PC-3 (cell line): ENCODE measurements around the gene RMP24.

Source experiments
- ATAC-seq: fragments of 200-7000 bp; cut with Tn5 transposase; 2 replicates; pipeline ENCODE4 v1.9.1; 2020; ENCODE audit warnings: mild to moderate bottlenecking, moderate library complexity
- BruUV-seq: library from RNA; stranded (reverse); fragments of 400-500 nt; replicated peaks from 2 replicates; lab custom pipeline; 2021; lab: Mats Ljungman, UMichigan
- CTCF ChIA-PET: fragments of 300-600 bp; sonication (Branson Sonifier 250); formaldehyde crosslinking; loops from one replicate; lab custom pipeline; 2022; ENCODE audit warnings: antibody characterized with exemption; lab: Charles Lee
- POLR2A ChIA-PET: fragments of 300-600 bp; sonication (Branson Sonifier 250); formaldehyde crosslinking; loops from one replicate; lab custom pipeline; 2022; ENCODE audit warnings: antibody characterized with exemption; ENCODE audit not compliant: unreplicated experiment; lab: Charles Lee
- DNase-seq: peaks from one replicate; pipeline ENCODE4 v3.0.0-alpha.2; 2015
- H2AFZ ChIP-seq: fragments of 300-600 bp; sonication (generic); 2 replicates; pipeline ENCODE4 v1.6.0; 2016; ENCODE audit warnings: antibody characterized with exemption, low read length
- H3F3A ChIP-seq: fragments of 300-600 bp; sonication (generic); one replicate; pipeline ENCODE4 v1.6.0; 2017; ENCODE audit warnings: antibody characterized with exemption, low read length, control low read depth, mild to moderate bottlenecking; ENCODE audit not compliant: unreplicated experiment
- H3K27ac ChIP-seq: fragments of 300-600 bp; sonication (generic); 2 replicates; pipeline ENCODE4 v1.5.1; 2016; ENCODE audit warnings: mild to moderate bottlenecking, low read length
- H3K27me3 ChIP-seq: fragments of 300-600 bp; sonication (generic); 2 replicates; pipeline ENCODE4 v1.6.1; 2016; ENCODE audit warnings: low read length, mixed read lengths
- H3K36me3 ChIP-seq: fragments of 300-600 bp; sonication (generic); 2 replicates; pipeline ENCODE4 v1.6.1; 2016; ENCODE audit warnings: low read depth, mixed run types, low read length, mixed read lengths
- H3K4me1 ChIP-seq: fragments of 300-600 bp; sonication (generic); 2 replicates; pipeline ENCODE4 v1.5.1; 2016; ENCODE audit warnings: low read length; ENCODE audit not compliant: insufficient read depth
- H3K4me2 ChIP-seq: fragments of 300-600 bp; sonication (generic); 2 replicates; pipeline ENCODE4 v1.6.0; 2016; ENCODE audit warnings: low read length
- H3K4me3 ChIP-seq: fragments of 300-600 bp; sonication (generic); 2 replicates; pipeline ENCODE4 v1.5.1; 2016; ENCODE audit warnings: mild to moderate bottlenecking, low read length, mixed read lengths
- H3K79me2 ChIP-seq: fragments of 300-600 bp; sonication (generic); 2 replicates; pipeline ENCODE4 v1.6.1; 2017; ENCODE audit warnings: low read length, mixed read lengths
- H3K9ac ChIP-seq: fragments of 300-600 bp; sonication (generic); 2 replicates; pipeline ENCODE4 v1.6.0; 2016; ENCODE audit warnings: mild to moderate bottlenecking, low read length
- H3K9me2 ChIP-seq: fragments of 300-600 bp; sonication (generic); replicated peaks from 2 replicates; pipeline ENCODE4 v1.6.1; 2016; ENCODE audit warnings: mixed run types, low read length, mixed read lengths
- H3K9me3 ChIP-seq: fragments of 300-600 bp; sonication (generic); 2 replicates; pipeline ENCODE4 v1.6.1; 2016; ENCODE audit warnings: low read length, mixed read lengths
- H4K20me1 ChIP-seq: fragments of 300-600 bp; sonication (generic); 2 replicates; pipeline ENCODE4 v1.6.1; 2016; ENCODE audit warnings: low read length, mixed read lengths
- EZH2 ChIP-seq: fragments of 300-600 bp; sonication (generic); IDR thresholded peaks from one replicate; pipeline ENCODE4 v1.6.1; 2017; ENCODE audit warnings: antibody characterized with exemption, mild to moderate bottlenecking, low read length; ENCODE audit not compliant: unreplicated experiment
- EZH2phosphoT487 ChIP-seq: fragments of 300-600 bp; sonication (generic); IDR thresholded peaks from 2 replicates; pipeline ENCODE4 v1.6.1; 2018; ENCODE audit warnings: mild to moderate bottlenecking, antibody characterized with exemption, low read length, borderline replicate concordance
- intact Hi-C: fragments of 100-400 bp; cut with micrococcal nuclease; formaldehyde crosslinking; loops from 2 replicates; pipeline ENCODE4 v1.9.0; 2023
- TF ChIP-seq, protein P1 (sequence below): fragments of 300-600 bp; sonication (generic); conservative IDR thresholded peaks from 2 replicates; pipeline ENCODE4 v1.5.1; 2017; ENCODE audit warnings: antibody characterized with exemption, low read depth, mild to moderate bottlenecking, low read length

RMP24 gene

DNA sequence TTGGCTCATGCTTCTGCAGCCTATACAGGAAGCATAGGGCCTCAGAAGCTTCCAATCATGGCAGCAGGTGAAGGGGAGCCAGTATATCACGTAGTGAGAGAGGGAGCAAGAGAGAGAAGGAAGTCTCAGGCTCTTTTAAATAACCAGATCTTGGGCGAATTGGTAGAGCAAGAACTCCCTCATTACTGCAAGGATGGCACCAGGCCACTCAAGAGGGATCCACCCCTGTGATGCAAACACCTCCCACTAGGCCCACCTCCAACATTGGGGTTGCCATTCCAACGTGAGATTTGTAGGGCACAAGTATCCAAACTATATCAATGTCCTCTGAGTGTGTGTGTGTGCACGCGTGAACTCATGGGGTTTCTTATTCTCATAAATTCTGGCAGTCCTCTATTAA lies 37.6 kb upstream of the RMP24 start:
- H3K79me2 ChIP-seq: no peaks in the 10 kb centered on the region
- H3K4me3 ChIP-seq: no peak overlapping the region
- intact Hi-C loops: no loop called here
- peaks cover 26% of the 10 kb centered on the region for H3K4me1 ChIP-seq
- no peak overlapping the region for H3K4me2 ChIP-seq
- BruUV-seq: no TSS peak
- no peaks in the 10 kb centered on the region for H3K36me3 ChIP-seq
- no peaks in the 10 kb centered on the region for H3K9me3 ChIP-seq
- H4K20me1 ChIP-seq: no peaks in the 10 kb centered on the region
- H3F3A ChIP-seq: no peaks in the 10 kb centered on the region
- H3K9me2 ChIP-seq: no peaks in the 10 kb centered on the region
- DNase-seq (no peak), ATAC-seq (no peak)
- ChIA-PET POLR2A (no interaction called here), CTCF (no interaction called here)
- TF ChIP-seq, protein P1, sequence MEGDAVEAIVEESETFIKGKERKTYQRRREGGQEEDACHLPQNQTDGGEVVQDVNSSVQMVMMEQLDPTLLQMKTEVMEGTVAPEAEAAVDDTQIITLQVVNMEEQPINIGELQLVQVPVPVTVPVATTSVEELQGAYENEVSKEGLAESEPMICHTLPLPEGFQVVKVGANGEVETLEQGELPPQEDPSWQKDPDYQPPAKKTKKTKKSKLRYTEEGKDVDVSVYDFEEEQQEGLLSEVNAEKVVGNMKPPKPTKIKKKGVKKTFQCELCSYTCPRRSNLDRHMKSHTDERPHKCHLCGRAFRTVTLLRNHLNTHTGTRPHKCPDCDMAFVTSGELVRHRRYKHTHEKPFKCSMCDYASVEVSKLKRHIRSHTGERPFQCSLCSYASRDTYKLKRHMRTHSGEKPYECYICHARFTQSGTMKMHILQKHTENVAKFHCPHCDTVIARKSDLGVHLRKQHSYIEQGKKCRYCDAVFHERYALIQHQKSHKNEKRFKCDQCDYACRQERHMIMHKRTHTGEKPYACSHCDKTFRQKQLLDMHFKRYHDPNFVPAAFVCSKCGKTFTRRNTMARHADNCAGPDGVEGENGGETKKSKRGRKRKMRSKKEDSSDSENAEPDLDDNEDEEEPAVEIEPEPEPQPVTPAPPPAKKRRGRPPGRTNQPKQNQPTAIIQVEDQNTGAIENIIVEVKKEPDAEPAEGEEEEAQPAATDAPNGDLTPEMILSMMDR: no peak
- no peak for TF ChIP-seq EZH2phosphoT487
- no peak for TF ChIP-seq EZH2
- no peak overlapping the region for H2AFZ ChIP-seq
- no peaks in the 10 kb centered on the region for H3K27me3 ChIP-seq
- H3K9ac ChIP-seq: no peak overlapping the region
- H3K27ac ChIP-seq: no peak overlapping the region

- ChIA-PET POLR2A (no interaction called here), CTCF (no interaction called here)
- TF ChIP-seq EZH2 (no peak), EZH2phosphoT487 (no peak)
- TF ChIP-seq, protein P1: no peak
- DNase-seq: no peak
- intact Hi-C loops: no loop called here
- H4K20me1 ChIP-seq: no peaks in the 10 kb centered on the region
- H3K4me3 ChIP-seq: no peak overlapping the region
- BruUV-seq: no TSS peak
- no peaks in the 10 kb centered on the region for H3F3A ChIP-seq
- ATAC-seq: no peak
- no peak overlapping the region for H3K9ac ChIP-seq
- H3K36me3 ChIP-seq: no peaks in the 10 kb centered on the region
- H3K4me1 ChIP-seq: peaks cover 26% of the 10 kb centered on the region
- no peaks in the 10 kb centered on the region for H3K79me2 ChIP-seq
- no peaks in the 10 kb centered on the region for H3K9me2 ChIP-seq
- H3K9me3 ChIP-seq: no peaks in the 10 kb centered on the region
- no peak overlapping the region for H3K27ac ChIP-seq
- H3K27me3 ChIP-seq: no peaks in the 10 kb centered on the region
- no peak overlapping the region for H3K4me2 ChIP-seq
- no peak overlapping the region for H2AFZ ChIP-seq
These were observed 36.7 kb upstream of the RMP24 start for GRCh38 chr18:35935805-35936204.

DNA sequence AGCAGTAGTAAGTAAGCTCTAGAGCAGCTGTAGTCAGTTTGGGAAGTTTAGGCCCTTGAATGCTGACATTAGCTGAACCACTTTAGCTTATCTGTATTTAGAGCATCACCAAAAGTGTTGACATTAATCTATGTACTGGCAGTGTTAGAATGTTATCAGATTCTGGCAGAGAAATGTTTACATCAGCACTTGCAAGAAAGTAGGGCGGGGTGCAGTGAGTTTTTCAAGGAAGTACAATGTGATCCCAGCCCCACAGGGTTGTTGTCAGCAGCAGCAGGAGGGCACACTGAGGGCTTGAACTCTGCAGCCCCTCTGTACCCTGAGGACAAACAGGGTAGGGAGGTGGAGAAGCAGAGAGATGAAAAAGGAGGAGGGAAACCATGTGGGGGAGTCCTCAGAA lies 35.5 kb upstream of the RMP24 start:
- Histone ChIP-seq H3K36me3 (no peaks in the 10 kb centered on the region), H3K27ac (no peak overlapping the region), H3K4me2 (no peak overlapping the region), H3K4me1 (peaks cover 26% of the 10 kb centered on the region), H2AFZ (no peak overlapping the region), H3K27me3 (no peaks in the 10 kb centered on the region), H3K9me2 (no peaks in the 10 kb centered on the region), H3K9me3 (no peaks in the 10 kb centered on the region), H3K9ac (no peak overlapping the region), H4K20me1 (no peaks in the 10 kb centered on the region), H3K4me3 (no peak overlapping the region), H3K79me2 (no peaks in the 10 kb centered on the region), H3F3A (no peaks in the 10 kb centered on the region)
- intact Hi-C loops: no loop called here
- TF ChIP-seq EZH2 (no peak), EZH2phosphoT487 (no peak)
- TF ChIP-seq, protein P1: no peak
- CTCF ChIA-PET: no interaction called here
- BruUV-seq: no TSS peak
- DNase-seq (no peak), ATAC-seq (no peak)
- POLR2A ChIA-PET: no interaction called here
